DOHH2 (cell line): ENCODE measurements around the gene OGFOD2.

ENCODE experiments used
- H3F3A ChIP-seq: fragments of 200-600 bp; sonication (generic), shearing (Covaris generic); 2 replicates; pipeline ENCODE4 v1.6.0; 2016; ENCODE audit warnings: antibody characterized with exemption, mild to moderate bottlenecking; ENCODE audit not compliant: control insufficient read depth, insufficient read depth
- H3K27ac ChIP-seq: fragments of 200-600 bp; sonication (generic); 2 replicates; pipeline ENCODE4 v1.5.1; 2014; ENCODE audit warnings: low read depth, mild to moderate bottlenecking, low read length, moderate library complexity
- H3K27me3 ChIP-seq: fragments of 200-600 bp; sonication (generic); 2 replicates; pipeline ENCODE4 v1.6.1; 2014; ENCODE audit warnings: mild to moderate bottlenecking, low read length, mixed read lengths; ENCODE audit not compliant: control insufficient read depth
- H3K36me3 ChIP-seq: fragments of 200-600 bp; sonication (generic); 2 replicates; pipeline ENCODE4 v1.6.1; 2014; ENCODE audit warnings: mild to moderate bottlenecking, low read length, moderate library complexity, mixed read lengths; ENCODE audit not compliant: control insufficient read depth
- H3K4me1 ChIP-seq: fragments of 200-600 bp; sonication (generic); 2 replicates; pipeline ENCODE4 v1.6.1; 2014; ENCODE audit warnings: mild to moderate bottlenecking, low read length, mixed read lengths; ENCODE audit not compliant: control insufficient read depth
- H3K4me2 ChIP-seq: fragments of 200-600 bp; sonication (generic); 2 replicates; pipeline ENCODE4 v1.6.0; 2014; ENCODE audit warnings: mild to moderate bottlenecking, low read length, moderate library complexity
- H3K4me3 ChIP-seq: fragments of 200-600 bp; sonication (generic); 2 replicates; pipeline ENCODE4 v1.5.1; 2014; ENCODE audit warnings: mild to moderate bottlenecking, low read length, mixed read lengths
- H3K79me2 ChIP-seq: fragments of 200-600 bp; sonication (generic); 2 replicates; pipeline ENCODE4 v1.6.1; 2014; ENCODE audit warnings: mild to moderate bottlenecking, low read length, mixed read lengths; ENCODE audit not compliant: control insufficient read depth
- H3K9me2 ChIP-seq: fragments of 200-600 bp; sonication (generic); replicated peaks from 2 replicates; pipeline ENCODE4 v1.6.1; 2014; ENCODE audit warnings: mild to moderate bottlenecking, low read length, mixed read lengths; ENCODE audit not compliant: control insufficient read depth
- H3K9me3 ChIP-seq: fragments of 200-600 bp; sonication (generic); 2 replicates; pipeline ENCODE4 v1.6.1; 2014; ENCODE audit warnings: antibody characterized with exemption, low read length, mixed read lengths; ENCODE audit not compliant: control insufficient read depth, insufficient read depth
- H4K20me1 ChIP-seq: fragments of 200-600 bp; sonication (generic); 2 replicates; pipeline ENCODE4 v1.6.0; 2014; ENCODE audit warnings: low read depth, mild to moderate bottlenecking, antibody characterized with exemption, low read length, moderate library complexity; ENCODE audit not compliant: control insufficient read depth, insufficient read depth
- CTCF ChIP-seq: fragments of 200-600 bp; sonication (generic); IDR thresholded peaks from one replicate; pipeline ENCODE4 v1.5.1; 2014; ENCODE audit warnings: antibody characterized with exemption, mild to moderate bottlenecking, low read depth, low read length; ENCODE audit not compliant: poor library complexity, severe bottlenecking
- EZH2phosphoT487 ChIP-seq: fragments of 200-600 bp; sonication (generic); IDR thresholded peaks from 2 replicates; pipeline ENCODE4 v1.6.1; 2017; ENCODE audit warnings: borderline replicate concordance, mild to moderate bottlenecking, antibody characterized with exemption, low read length, moderate library complexity, mixed read lengths

OGFOD2 gene

DNA sequence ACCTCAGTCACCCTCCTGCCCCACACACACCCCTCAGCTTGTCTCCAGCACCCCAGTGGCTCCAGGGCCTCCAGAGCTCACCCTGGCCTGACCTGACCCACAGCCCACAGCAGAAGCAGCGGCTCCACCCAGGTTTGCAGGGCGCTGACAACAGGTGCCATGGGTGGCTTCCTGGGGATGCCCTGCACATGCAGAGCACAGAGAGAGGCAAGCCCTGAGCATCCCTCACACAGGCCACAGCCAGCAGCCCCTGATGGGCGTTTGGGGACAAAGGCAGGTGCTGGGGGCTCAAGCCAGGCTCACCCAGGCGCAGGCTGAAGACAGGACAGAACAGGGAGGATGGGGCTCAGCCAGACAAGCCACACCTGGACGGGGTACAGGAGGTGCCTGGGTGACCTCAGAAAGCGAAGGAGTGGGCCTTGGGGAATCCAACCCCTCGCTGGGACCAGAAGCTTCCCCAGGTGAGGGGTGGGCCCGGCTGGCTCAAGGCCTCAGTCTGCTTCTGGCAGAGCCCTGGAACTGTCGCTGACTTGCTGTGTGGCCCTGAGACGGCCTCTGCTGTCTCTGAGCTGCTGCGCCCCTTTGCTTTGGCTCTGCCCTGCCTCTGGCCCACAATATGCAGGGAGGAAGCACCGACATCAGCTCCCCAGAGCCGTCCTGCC lies 16.0 kb downstream of the OGFOD2 start:
- Histone ChIP-seq H3K27ac (no peak overlapping the region), H3F3A (no peaks in the 10 kb centered on the region), H3K36me3 (no peaks in the 10 kb centered on the region), H4K20me1 (no peaks in the 10 kb centered on the region), H3K9me3 (no peaks in the 10 kb centered on the region), H3K27me3 (no peaks in the 10 kb centered on the region), H3K79me2 (no peaks in the 10 kb centered on the region), H3K9me2 (no peaks in the 10 kb centered on the region), H3K4me3 (no peak overlapping the region), H3K4me1 (no peaks in the 10 kb centered on the region), H3K4me2 (no peak overlapping the region)
- TF ChIP-seq EZH2phosphoT487 (no peak), CTCF (no peak)

GRCh38 chr12:122991623-122992275 lies 16.7 kb downstream of the OGFOD2 start:
- Histone ChIP-seq H3K9me2 (no peaks in the 10 kb centered on the region), H3K4me1 (no peaks in the 10 kb centered on the region), H3K79me2 (no peaks in the 10 kb centered on the region), H3K4me3 (no peak overlapping the region), H4K20me1 (no peaks in the 10 kb centered on the region), H3F3A (no peaks in the 10 kb centered on the region), H3K4me2 (no peak overlapping the region), H3K27ac (no peak overlapping the region), H3K27me3 (no peaks in the 10 kb centered on the region), H3K9me3 (no peaks in the 10 kb centered on the region), H3K36me3 (no peaks in the 10 kb centered on the region)
- TF ChIP-seq EZH2phosphoT487 (no peak), CTCF (no peak)

DNA sequence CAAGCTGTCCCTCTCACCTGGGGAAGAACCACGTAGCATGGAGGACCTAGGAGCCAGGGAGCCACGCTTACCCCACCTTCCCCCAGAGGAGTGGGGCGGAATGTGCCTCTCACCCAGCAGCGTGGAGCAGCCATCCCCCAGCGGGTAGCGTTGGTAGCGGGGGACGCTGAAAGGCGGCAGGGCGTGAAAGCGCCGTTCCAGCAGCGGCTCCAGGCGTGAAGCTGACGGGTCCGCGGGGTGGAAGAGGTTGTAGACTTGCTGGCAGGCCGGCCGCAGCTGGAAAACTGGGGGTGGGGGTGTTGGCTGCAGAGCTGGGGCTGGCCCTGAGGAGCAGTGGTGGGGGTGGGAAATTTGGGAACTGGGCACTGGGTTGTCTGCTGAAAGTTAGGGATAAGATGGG lies 17.3 kb downstream of the OGFOD2 start:
- no peak overlapping the region for H3K4me2 ChIP-seq
- no peaks in the 10 kb centered on the region for H3K9me3 ChIP-seq
- H3K79me2 ChIP-seq, result no peaks in the 10 kb centered on the region
- no peak for TF ChIP-seq EZH2phosphoT487
- TF ChIP-seq CTCF, result no peak
- H3K4me1 ChIP-seq, result no peaks in the 10 kb centered on the region
- no peaks in the 10 kb centered on the region for H3K27me3 ChIP-seq
- no peak overlapping the region for H3K4me3 ChIP-seq
- no peak overlapping the region for H3K27ac ChIP-seq
- no peaks in the 10 kb centered on the region for H3F3A ChIP-seq
- no peaks in the 10 kb centered on the region for H3K9me2 ChIP-seq
- no peaks in the 10 kb centered on the region for H3K36me3 ChIP-seq
- H4K20me1 ChIP-seq, result no peaks in the 10 kb centered on the region
